HG03354 (cell line): ENCODE data around the gene ARHGAP21.
"Not testable (repeated sequence)": the region's sequence is repeated elsewhere in the genome, so short reads cannot be mapped to it uniquely, and the experiment has no call there.

Source experiments
- ATAC-seq: cut with Tn5 transposase; IDR thresholded peaks from one replicate; pipeline ENCODE4 v1.9.1; 2021; ENCODE audit warnings: mild to moderate bottlenecking; ENCODE audit not compliant: unreplicated experiment, poor library complexity, severe bottlenecking

Gene ARHGAP21

GRCh38 chr10:24697080-24697479, 26.6 kb downstream of the ARHGAP21 start:
- no peak for ATAC-seq

- no peak for ATAC-seq
These were observed 28.2 kb downstream of the ARHGAP21 start for GRCh38 chr10:24695452-24695851.

- ATAC-seq, result no peak
These were observed 29.6 kb downstream of the ARHGAP21 start for GRCh38 chr10:24694086-24694485.

- no peak for ATAC-seq
These were observed 32.6 kb downstream of the ARHGAP21 start for GRCh38 chr10:24690961-24691512.

- no peak for ATAC-seq
These were observed 37.6 kb downstream of the ARHGAP21 start for GRCh38 chr10:24685958-24686540.

- no peak for ATAC-seq
These were observed 40.1 kb downstream of the ARHGAP21 start for GRCh38 chr10:24683554-24683953.

- no peak for ATAC-seq
These were observed 42.1 kb downstream of the ARHGAP21 start for GRCh38 chr10:24681572-24682088.

- no peak for ATAC-seq
These were observed 42.8 kb downstream of the ARHGAP21 start for GRCh38 chr10:24680647-24681524.

- no peak for ATAC-seq
These were observed 44.9 kb downstream of the ARHGAP21 start for GRCh38 chr10:24678757-24679156.

GRCh38 chr10:24674892-24675632, 48.6 kb downstream of the ARHGAP21 start:
- ATAC-seq, result peak; percentile 67

GRCh38 chr10:24670964-24671670, 52.6 kb downstream of the ARHGAP21 start:
- no peak for ATAC-seq

- ATAC-seq, result no peak
These were observed 54.3 kb downstream of the ARHGAP21 start for GRCh38 chr10:24669285-24669852.

GRCh38 chr10:24668247-24668646, 55.4 kb downstream of the ARHGAP21 start:
- ATAC-seq, result no peak

GRCh38 chr10:24664991-24665390, 58.7 kb downstream of the ARHGAP21 start:
- ATAC-seq, result no peak

- ATAC-seq, result no peak
These were observed 62.3 kb downstream of the ARHGAP21 start for GRCh38 chr10:24661376-24661775.

- ATAC-seq, result not testable (repeated sequence)
These were observed 65.4 kb downstream of the ARHGAP21 start for GRCh38 chr10:24658319-24658718.

GRCh38 chr10:24656326-24656725, 67.4 kb downstream of the ARHGAP21 start:
- not testable (repeated sequence) for ATAC-seq

GRCh38 chr10:24652381-24652957, 71.2 kb downstream of the ARHGAP21 start:
- peak; percentile 85 for ATAC-seq

GRCh38 chr10:24651923-24652322, 71.8 kb downstream of the ARHGAP21 start:
- peak; percentile 9 for ATAC-seq
